GM19438 (cell line): Measurements from ENCODE around the gene ATP1B1.

ENCODE experiments used
- ATAC-seq: cut with Tn5 transposase; IDR thresholded peaks from one replicate; pipeline ENCODE4 v1.9.1; 2021; ENCODE audit warnings: low read depth; ENCODE audit not compliant: unreplicated experiment

The ATP1B1 gene

GRCh38 chr1:169106095-169106920, at the start of gene ATP1B1:
TSS of gene ATP1B1 (plus strand) at chr1:169106690. CDS start at chr1:169106830, 140 bp downstream.
- peak; percentile 77 for ATAC-seq

DNA sequence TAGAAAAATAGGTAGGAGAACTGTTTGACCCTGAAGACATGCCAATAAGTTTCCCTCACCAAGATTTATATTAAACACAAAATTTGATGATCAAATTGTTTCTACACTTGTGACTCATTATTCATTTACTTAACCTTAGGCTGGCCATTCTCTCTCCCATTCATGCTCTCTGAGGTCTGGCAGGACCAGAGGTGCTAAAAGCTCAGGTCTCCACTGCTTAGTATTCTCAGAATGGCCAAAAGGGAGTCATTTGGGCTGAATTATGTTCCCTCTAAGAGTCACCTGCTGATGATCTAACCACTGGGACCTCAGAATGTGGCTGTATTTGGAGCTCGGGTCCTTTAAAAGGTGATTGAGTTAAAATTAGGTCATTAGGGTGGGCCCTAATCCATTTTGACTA, 47.1 kb upstream of the ATP1B1 start:
- no peak for ATAC-seq

DNA sequence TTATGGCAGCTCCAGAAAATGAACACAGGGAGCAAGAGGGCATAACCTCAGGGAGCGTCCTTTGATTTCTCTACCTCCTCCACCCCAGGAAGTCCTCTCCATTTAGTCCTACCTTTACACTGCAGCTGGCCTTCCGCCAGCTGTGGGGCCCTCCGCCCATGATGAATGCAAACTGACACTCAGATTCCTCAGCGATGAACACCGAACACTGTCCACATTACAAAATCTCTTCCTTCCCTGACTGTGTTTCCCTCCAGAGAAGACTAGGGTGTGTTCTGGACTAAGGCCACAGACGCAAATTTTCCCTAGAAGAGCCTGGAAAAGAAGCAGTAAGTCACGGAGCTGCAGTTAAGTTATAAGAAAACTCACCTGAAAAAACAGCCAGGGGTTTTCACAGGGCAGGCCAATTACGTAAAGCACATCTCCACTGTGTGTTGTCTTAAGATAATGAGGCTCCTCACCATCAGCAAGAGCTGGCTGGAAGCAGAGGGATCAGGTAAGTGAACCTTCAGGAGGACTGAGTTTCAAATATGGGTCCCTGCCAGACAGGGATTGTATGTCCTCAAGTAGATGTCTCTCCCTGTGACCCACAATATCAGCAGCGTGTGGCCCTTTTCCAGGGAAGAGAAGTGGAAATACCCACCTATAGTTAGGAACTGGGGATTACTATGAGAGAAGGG, 46.3 kb upstream of the ATP1B1 start:
- ATAC-seq: no peak

- no peak for ATAC-seq
These were observed 45.4 kb upstream of the ATP1B1 start for GRCh38 chr1:169060919-169061639.

DNA sequence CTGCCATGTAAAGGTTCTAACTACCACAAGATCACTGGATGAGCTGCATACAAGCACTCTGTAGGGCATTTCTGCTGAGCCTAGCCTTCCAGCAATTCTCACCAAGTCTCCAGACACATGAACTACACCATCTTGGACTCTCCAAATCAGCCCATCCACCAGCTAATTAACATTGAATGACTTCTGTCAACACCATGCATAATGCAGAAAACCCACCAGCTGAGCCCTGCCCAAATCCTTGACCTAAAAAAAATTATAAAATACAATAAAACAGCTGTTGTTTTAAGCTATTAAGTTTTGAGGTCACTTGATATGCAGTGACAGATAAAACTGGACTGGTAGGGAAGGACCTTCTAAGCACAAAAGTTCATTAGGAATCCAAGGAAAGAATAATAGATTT, 44.3 kb upstream of the ATP1B1 start:
- no peak for ATAC-seq

DNA sequence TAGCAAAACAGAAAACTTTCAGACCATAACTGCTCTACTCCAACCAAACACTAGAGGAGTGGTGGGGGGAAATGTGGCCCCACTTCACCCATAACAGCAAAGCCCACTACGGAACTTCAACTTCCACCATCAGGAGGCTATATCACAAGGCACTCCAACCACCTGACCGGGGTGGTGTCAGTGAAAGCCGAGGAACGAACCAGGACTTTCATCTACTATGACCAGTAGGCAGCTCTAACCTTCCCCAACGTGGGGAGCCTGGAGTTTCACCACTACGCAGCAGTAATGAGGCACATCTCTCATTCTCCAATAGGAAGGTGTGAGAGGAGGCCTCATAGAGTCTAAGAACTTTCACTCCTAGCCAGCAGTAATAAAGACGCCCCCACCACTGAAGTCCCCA, 42.4 kb upstream of the ATP1B1 start:
- no peak for ATAC-seq

DNA sequence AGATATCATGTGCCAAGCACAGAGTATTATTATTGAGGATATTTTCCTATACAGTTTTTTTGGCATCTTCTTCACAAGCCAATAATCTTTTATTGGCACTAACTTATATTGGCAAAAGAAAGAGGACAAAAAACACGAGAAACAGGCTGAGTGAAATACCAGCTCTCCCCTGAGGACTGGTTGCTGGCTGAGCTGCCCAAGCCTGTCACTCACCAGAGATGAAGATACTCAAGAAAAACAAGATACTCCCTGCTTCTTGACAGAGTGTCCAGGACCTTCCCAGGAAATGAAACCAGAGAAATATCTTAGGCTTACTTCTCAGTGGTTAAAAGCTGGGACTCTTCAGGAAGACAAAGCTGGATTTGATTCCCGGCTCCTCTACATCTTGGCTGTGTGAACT, 35.9 kb upstream of the ATP1B1 start:
- no peak for ATAC-seq

GRCh38 chr1:169070958-169071357, 35.5 kb upstream of the ATP1B1 start:
- no peak for ATAC-seq

GRCh38 chr1:169072945-169073725, 33.4 kb upstream of the ATP1B1 start:
- no peak for ATAC-seq

GRCh38 chr1:169078163-169078883, 28.2 kb upstream of the ATP1B1 start:
- ATAC-seq: no peak

DNA sequence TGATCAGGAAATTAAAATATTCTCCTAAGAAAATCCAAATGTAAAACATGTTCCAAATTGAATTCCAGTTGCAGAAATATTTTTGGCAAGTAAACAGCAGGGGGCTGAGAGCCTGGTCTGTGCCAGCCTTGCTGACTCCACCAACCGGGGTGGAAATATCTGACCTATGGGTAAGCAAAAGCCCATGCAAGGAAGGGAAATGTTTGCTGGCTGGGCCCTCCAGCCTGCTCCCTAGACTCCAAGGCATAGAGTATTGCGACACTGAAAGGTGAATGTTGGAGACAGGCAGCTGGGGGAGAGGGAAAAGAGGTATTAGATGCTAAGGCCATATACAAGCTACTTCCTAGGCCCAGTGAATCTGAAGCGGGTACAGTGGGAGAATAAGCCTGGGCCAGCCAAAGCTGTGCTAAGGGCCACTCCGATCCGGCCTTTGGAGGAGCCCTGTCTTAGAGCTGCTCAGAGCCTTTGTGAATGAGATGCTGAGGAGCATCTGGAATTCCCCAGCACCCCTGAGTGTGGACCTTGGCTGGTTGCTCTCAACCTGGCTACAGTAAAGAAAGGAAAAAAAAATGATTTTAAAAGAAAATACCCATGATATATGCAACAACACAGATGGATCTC, 24.9 kb upstream of the ATP1B1 start:
- ATAC-seq: no peak

- ATAC-seq: no peak
These were observed 20.6 kb upstream of the ATP1B1 start for GRCh38 chr1:169085911-169086310.

- no peak for ATAC-seq
These were observed 19.7 kb upstream of the ATP1B1 start for GRCh38 chr1:169086603-169087455.

- ATAC-seq: no peak
These were observed 18.6 kb upstream of the ATP1B1 start for GRCh38 chr1:169087876-169088275.

DNA sequence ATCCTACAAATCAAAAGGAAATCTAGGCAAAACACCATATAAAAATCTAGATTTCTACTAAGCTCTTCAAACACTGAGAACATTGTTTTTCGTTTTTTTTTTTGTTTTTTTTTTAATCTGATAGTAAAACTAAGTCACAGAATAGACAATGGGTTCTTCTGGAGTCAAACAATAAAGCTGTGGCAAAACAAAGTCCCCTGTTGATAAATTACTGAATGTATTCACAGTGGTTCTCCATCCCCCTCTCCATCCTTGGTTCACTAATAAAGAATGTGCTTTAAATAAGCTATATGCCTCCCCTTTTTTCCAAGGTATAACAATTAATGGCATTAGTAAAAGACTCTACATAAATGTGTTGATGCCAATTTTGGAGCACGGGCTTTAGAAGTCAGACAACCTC, 16.7 kb upstream of the ATP1B1 start:
- no peak for ATAC-seq

- no peak for ATAC-seq
These were observed 16.1 kb upstream of the ATP1B1 start for GRCh38 chr1:169090308-169090899.

DNA sequence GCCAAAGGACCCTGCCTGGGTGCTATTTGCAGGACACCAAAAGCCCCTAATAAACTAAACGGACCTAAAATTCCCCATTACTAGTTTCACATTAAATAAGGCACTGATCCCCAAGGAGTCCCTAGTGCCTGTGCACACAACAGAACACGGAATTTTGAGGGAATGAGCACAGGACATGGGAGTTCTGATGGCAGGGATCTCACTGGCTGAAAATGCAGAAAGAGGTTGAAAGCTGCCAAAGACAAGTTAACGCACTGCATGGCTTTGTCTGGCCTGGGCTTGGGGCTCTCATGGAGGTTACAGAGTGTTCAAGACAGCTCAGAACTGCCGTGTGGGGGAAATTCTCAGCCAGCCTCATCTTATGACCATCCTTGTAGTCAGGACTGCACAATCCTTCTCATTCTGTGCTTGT, 15.6 kb upstream of the ATP1B1 start:
- peak; percentile 35 for ATAC-seq

GRCh38 chr1:169091480-169091941, 15.0 kb upstream of the ATP1B1 start:
- ATAC-seq: peak; percentile 81
